Stimulated activated CD8-positive, alpha-beta memory T cell treated with anti-CD3 and anti-CD28 coated beads, Interleukin-12 subunit alpha, Interleukin-12 subunit beta, amount 100 ng/mL, for 24 hours (primary cell): ENCODE results near the gene NPAS2.

ENCODE experiments used
- DNase-seq: peaks from one replicate; pipeline ENCODE4 v3.0.0-alpha.2; 2020; ENCODE audit errors: extremely low read depth

Gene NPAS2, protein sequence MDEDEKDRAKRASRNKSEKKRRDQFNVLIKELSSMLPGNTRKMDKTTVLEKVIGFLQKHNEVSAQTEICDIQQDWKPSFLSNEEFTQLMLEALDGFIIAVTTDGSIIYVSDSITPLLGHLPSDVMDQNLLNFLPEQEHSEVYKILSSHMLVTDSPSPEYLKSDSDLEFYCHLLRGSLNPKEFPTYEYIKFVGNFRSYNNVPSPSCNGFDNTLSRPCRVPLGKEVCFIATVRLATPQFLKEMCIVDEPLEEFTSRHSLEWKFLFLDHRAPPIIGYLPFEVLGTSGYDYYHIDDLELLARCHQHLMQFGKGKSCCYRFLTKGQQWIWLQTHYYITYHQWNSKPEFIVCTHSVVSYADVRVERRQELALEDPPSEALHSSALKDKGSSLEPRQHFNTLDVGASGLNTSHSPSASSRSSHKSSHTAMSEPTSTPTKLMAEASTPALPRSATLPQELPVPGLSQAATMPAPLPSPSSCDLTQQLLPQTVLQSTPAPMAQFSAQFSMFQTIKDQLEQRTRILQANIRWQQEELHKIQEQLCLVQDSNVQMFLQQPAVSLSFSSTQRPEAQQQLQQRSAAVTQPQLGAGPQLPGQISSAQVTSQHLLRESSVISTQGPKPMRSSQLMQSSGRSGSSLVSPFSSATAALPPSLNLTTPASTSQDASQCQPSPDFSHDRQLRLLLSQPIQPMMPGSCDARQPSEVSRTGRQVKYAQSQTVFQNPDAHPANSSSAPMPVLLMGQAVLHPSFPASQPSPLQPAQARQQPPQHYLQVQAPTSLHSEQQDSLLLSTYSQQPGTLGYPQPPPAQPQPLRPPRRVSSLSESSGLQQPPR

GRCh38 chr2:100819370-100820272 is at the start of gene NPAS2:
Gene NPAS2 (plus strand): TSS chr2:100820139. CDS start chr2:100904755, 84,616 bp downstream.
- no peak for DNase-seq

DNA sequence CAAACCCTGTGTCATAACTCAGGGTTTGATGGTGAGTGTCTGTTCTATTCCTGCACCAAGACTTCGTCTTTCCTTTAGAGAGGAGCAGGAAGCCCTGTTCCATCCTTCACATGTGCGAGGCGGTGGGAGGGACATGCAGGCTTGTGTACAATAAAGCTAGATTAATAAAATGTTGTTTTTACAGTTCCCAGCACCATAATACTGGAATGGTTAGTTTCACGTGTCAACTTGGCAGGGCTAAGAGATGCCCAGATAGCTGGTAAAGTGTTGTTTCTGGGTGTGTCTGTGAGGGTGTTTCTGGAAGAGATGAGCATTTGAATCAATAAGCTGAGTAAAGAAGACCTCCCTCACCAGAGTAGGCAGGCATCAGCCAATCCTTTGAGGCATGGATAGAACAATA is 48.8 kb upstream of the NPAS2 start:
- no peak for DNase-seq

DNA sequence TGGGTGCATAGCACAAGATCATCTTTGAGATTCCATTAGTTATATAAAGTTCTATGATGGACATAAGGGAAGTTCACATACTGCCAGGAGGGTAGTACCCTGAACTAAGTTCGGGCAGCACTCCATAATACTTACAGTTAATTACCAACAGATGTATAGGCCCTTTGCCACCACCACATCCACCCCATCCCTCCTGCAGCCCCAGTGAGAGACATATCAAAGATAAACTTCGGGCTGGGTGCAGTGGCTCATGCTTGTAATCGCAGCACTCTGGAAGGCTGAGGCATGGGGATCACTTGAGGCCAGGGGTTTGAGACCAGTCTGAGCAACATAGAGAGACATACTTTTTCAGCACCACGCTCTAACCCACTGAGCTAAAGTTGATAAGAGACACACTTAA is 46.4 kb upstream of the NPAS2 start:
- no peak for DNase-seq

DNA sequence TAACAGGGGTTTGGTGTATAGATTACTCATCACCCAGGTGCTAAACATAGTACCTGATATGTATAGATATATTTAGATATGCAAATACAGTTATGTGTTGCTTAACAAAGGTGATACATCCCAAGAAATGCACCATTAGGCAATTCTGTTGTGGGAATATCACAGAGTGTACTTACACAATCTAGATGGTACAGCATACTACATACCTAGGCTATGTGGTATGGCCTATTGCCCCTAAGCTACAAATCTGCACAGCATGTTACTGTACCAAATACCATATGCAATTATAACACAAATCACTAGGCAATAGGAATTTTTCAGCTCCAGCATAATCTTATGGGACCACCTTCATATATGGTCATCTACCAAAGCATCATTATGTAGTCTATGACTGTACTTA is 43.5 kb upstream of the NPAS2 start:
- DNase-seq = no peak

GRCh38 chr2:100778637-100779450 is 41.1 kb upstream of the NPAS2 start:
- DNase-seq = no peak

DNA sequence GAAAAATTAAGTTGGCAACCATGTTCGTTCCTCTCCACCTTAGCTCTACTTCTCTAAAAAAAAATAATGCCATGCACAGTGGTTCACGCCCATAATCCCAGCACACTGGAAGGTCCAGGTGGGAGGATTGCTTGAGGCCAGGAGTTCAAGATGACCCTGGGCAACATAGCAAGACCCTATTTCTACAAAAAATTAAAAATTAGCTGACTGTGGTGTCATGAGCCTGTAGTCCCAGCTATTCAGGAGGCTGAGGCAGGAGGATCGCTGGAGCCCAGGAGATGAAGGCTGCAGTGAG is 40.1 kb upstream of the NPAS2 start:
- no peak for DNase-seq

- no peak for DNase-seq
Measured at GRCh38 chr2:100780203-100781008, 39.5 kb upstream of the NPAS2 start.

GRCh38 chr2:100781009-100781325 is 39.0 kb upstream of the NPAS2 start:
- no peak for DNase-seq

DNA sequence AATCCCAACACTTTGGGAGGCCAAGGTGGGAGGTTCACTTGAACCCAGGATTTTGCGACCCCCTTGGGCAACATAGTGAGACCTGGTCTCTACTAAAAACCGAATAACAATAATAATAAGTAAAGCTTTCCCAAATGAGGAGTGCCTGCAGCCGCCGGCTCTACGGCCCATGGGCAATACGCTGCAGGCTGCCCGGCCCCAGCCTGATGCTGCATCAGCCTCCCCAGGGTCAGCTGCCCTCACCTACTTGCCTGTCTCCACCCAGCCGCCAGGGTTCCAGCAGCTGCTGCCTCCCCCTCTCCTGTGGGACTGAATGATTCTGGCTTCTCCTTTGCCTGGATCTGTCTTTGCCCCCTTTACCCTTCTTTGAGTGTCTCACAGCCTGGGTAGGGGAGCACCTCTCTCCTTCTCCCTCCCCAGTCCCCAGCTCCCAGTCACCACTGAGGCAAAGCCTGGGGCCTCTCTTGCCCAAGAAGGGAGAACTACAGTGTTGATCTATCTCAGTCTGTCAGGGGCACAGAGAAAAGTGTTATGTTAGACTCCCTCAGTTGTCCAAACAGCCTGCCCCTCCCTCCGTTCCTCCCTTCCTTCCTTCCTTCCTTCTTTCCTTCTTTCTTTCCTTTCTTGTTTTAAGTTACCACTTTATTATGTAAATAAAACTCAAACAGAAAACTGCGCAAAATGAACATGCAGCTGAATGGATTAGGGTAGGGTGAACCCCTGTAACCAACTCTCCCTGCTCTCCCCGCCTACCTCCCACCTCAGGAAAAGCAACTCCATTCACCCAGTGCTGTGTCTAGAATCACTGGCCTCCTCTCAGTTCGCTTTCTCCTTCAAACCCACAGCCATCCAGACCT is 38.2 kb upstream of the NPAS2 start:
- DNase-seq = no peak

DNA sequence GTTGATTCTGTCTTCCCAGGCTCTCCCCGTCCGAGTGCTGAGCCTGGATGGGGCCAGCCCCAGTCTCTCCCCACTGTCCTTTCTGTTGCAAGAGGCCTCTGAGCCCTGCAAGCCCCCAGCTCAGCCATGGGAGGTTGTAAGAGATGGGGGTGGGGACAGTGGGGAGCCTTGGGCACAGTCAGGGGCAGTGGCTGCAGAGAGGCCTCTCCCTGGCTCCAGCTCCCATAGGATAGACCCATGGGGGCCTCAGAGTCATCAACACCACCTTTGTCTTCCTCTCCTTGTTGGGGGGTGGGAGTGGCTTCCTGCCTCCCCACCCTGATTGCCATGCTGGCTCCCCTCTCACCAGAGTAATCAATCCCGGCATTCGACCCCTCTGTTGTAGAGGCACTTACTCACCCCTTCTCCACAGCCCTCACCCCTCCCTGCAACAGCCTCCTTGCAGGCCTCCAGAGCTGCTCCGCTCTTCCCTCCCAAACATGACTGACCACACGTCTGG is 37.5 kb upstream of the NPAS2 start:
- no peak for DNase-seq

DNA sequence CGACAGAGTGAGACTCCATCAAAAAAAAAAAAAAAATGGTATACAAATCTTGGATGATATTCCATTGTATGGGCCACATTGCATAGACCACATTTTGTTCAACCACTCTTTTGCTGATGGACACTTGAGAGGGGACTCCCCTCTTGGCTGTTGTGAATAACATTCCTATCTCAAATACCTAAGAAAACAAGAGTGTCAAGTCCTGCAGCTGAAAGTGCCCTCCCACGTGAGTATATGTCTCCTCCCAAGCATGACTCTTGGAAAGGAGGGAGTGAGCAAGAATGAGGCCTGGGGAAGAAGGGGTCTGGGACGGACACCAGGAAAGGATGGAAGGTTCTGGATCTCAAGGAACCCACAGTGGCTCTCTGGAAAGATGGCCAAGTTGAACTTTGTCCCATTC is 36.0 kb upstream of the NPAS2 start:
- DNase-seq = no peak

DNA sequence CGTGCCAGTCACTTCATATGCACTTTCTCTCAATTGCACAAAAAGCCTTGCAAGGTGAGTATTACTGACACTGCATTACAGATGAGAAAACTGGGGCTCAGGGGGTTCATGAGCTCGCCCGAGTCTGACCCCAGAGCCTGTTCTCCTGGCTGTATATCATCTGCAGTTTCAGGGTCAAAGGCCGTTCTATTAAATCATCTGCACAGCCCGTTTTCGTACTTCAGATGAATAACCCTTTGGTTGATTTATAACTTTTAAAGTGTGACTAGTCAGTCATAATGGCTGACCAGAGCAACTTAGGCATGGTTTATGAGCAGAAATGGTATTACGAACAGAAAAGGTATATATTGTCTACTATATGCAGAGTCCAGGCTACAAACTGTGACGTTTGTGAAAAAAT is 35.3 kb upstream of the NPAS2 start:
- DNase-seq = no peak

- DNase-seq = no peak
Measured at GRCh38 chr2:100785626-100786296, 34.2 kb upstream of the NPAS2 start.

- DNase-seq = no peak
Measured at GRCh38 chr2:100786297-100786658, 33.7 kb upstream of the NPAS2 start.

GRCh38 chr2:100786985-100787384 is 33.0 kb upstream of the NPAS2 start:
- DNase-seq = no peak

DNA sequence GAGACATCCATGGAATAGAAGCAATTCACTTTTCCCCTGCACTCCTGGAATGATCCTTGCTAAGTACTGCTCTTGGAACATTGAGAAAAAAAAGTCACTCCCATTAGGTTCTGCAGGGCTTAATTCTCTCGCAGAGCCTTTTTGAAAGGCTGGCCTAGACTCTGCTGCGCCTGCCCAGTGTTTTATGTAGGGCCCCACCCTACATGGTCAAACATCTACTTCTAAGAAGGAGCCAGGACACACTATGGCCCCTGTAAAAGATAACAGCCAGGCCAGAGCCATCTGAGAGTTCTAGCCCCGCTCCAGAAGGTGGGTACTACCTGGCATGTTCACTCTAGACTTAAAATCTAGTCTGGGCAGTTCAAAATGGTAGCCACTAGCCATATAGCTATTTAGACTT is 30.6 kb upstream of the NPAS2 start:
- DNase-seq = no peak

GRCh38 chr2:100791294-100791935 is 28.5 kb upstream of the NPAS2 start:
- DNase-seq = no peak

DNA sequence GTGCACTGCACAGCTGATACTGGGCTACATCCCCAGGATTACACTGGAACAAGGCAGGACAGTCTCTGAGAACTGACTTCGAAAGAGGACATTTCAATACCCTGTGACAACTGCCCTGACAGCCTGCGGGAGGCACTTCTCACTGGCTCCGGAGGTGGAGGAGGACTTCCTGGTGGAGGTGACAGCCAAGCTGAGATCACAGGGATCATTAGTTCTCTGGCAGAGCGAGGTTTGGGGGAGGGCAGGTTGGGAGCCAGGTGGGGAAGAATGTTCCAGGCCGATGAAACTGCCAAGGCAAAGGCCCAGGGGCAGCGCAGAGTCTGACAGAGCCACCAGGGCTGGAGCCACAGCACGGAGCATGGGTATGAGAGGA is 28.0 kb upstream of the NPAS2 start:
- no peak for DNase-seq

- DNase-seq = no peak
Measured at GRCh38 chr2:100793220-100793619, 26.7 kb upstream of the NPAS2 start.
